ENCODE data around the gene DNAJA3.

DNA sequence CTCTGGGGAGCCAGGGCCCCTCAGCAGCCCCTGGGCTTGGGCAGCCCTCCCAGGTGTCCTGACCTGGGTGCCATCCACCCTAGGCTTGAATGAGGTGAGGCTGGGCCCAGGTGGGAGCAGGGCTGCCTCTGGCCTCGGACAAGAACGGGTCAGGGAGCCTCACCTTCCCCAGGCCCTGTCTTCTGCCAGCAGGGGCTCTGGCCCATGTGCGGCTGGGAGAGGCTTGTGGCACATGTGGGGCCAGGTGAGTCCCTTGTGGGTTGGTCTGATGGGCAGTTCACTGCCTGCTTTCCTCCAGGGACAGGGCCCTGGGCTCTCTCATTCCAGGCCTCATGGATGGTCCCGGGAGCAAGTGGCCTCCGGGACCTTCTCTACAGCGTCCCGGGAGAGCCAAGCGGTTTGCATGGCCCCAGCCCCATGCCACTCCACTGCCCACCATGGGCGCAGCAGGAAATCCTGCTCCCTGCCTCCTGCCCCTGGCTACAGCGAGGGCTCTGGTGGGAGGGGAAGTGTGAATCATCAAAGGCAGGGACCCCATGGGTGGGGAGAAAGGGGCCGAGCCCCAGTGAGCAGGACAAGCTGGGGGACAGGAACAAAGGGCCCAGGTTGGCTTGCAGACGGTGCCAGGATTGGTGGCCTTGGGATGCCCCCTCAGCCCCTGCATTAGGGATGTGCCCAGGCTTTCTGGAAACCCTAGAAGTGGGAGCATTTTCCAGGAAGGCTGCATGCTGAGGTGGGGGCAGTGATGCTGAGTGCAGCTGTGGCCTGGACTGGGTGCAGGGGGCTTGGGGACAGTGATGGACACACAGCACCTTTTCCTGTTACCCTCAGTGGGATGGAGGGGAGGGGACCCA, 41.9 kb upstream of the DNAJA3 start:
- TF ChIP-seq POLR2A (IDR thresholded peaks at IDR 0.05) = no peak
- TF ChIP-seq, protein P1, sequence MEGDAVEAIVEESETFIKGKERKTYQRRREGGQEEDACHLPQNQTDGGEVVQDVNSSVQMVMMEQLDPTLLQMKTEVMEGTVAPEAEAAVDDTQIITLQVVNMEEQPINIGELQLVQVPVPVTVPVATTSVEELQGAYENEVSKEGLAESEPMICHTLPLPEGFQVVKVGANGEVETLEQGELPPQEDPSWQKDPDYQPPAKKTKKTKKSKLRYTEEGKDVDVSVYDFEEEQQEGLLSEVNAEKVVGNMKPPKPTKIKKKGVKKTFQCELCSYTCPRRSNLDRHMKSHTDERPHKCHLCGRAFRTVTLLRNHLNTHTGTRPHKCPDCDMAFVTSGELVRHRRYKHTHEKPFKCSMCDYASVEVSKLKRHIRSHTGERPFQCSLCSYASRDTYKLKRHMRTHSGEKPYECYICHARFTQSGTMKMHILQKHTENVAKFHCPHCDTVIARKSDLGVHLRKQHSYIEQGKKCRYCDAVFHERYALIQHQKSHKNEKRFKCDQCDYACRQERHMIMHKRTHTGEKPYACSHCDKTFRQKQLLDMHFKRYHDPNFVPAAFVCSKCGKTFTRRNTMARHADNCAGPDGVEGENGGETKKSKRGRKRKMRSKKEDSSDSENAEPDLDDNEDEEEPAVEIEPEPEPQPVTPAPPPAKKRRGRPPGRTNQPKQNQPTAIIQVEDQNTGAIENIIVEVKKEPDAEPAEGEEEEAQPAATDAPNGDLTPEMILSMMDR (IDR thresholded peaks at IDR 0.05) = no peak
